ENCODE data around the gene BCL2. TPM values are rescaled to one million over a fixed set of nuclear protein-coding genes. Genes with fewer than 3 reads are reported as not detected.
A peak's percentile ranks its signal among the peaks of the same experiment; 100 is the strongest.

The BCL2 gene
- total and polyA plus RNA-seq, 9 donors, result 13.7 to 43.9 (median 35.7) TPM

GRCh38 chr18:63290166-63290820 lies 29.3 kb downstream of the BCL2 start:
- no peaks in the 10 kb centered on the region for H3K36me3 ChIP-seq
- H3K9me3 ChIP-seq, result no peaks in the 10 kb centered on the region
- 37 to 56% (median 47%) methylated on average over 6 of the region's 6 CpGs for WGBS, 3 donors
- H3K27ac ChIP-seq, result peak overlapping the region in 1 of 2 donors; percentile 38
- TF ChIP-seq EP300 (IDR thresholded peaks at IDR 0.05) (no peak), CTCF (IDR thresholded peaks at IDR 0.05) (no peak), POLR2A (IDR thresholded peaks at IDR 0.05) (no peak)
- intact Hi-C loops (cut with DNase I), result loop anchor here in 1 of 4 donors (10.0 kb wide), 1 partner anchor 135 kb away; no protein-coding TSS in a partner anchor
- no peak for DNase-seq
- H3K4me3 ChIP-seq, result no peak overlapping the region
- H3K27me3 ChIP-seq, result no peaks in the 10 kb centered on the region
- peaks cover 47% of the 10 kb centered on the region for H3K4me1 ChIP-seq (ENCODE audit: insufficient read depth)

DNA sequence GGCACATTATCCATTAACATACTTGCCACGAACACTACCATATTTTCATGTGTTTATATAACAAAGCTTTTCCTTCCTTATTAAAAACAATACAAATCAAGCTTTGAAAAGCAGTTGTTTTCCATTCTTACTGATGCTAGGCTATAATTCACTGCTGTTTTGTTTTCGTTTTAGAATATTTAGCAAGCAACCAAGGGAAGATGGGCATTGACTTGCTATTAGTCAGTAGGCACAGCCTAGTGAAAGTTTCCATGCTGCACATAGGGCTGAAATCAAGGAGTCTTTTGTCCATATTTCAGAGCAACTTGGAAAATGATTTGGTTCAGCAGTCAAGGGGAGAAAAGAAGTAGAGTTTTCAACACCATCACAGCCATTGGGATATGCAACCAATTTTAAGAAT lies 31.3 kb downstream of the BCL2 start:
- peaks cover 55% of the 10 kb centered on the region for H3K4me1 ChIP-seq (ENCODE audit: insufficient read depth)

DNA sequence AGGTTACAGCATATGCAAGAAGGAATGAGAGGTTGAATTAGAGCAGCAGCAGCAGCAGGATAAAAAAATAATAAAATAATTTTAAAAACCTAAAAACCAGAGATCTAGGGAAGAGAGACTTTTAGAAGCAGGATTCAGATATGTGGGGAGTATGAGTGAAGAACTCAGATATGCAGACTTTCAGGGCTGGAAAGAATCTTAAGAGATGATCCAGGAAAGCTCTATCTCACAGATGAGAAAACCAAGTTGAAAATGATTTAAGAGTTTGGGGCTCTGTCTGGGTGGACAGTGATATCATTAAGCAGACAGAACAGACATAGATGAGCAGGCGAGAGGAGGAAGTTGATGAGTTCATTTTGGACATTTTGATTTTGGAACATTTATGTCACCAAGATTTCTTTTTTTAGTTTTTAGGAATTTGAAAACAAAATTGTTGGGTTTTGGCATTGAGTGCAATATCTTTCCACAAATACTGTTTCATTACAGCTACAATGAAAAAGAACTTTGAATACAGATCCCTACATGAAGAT lies 31.8 kb downstream of the BCL2 start:
- H3K4me1 ChIP-seq (ENCODE audit: insufficient read depth), result peaks cover 50% of the 10 kb centered on the region
- no peak for TF ChIP-seq EP300 (IDR thresholded peaks at IDR 0.05)
- no peak overlapping the region for H3K4me3 ChIP-seq
- 15 to 21% (median 19%) methylated on average over 1 of the region's 1 CpG for WGBS, 3 donors
- H3K36me3 ChIP-seq, result no peaks in the 10 kb centered on the region
- DNase-seq, result no peak
- intact Hi-C loops (cut with DNase I), result loop anchor here in 1 of 4 donors (10.0 kb wide), 1 partner anchor 143 kb away; no protein-coding TSS in a partner anchor
- H3K27me3 ChIP-seq, result no peaks in the 10 kb centered on the region
- no peaks in the 10 kb centered on the region for H3K9me3 ChIP-seq
- peak overlapping the region in 1 of 2 donors; percentile 53 for H3K27ac ChIP-seq

More for the DNA sequence above, 31.3 kb downstream of the BCL2 start:
- Histone ChIP-seq H3K27ac (peak overlapping the region in 1 of 2 donors; percentile 53), H3K9me3 (no peaks in the 10 kb centered on the region), H3K27me3 (no peaks in the 10 kb centered on the region), H3K36me3 (no peaks in the 10 kb centered on the region), H3K4me3 (no peak overlapping the region)
- DNase-seq, result no peak
- intact Hi-C loops (cut with DNase I), result loop anchor here in 1 of 4 donors (10.0 kb wide), 1 partner anchor 144 kb away; no protein-coding TSS in a partner anchor
- WGBS, 3 donors, result 11 to 14% (median 12%) methylated on average over 2 of the region's 2 CpGs
- TF ChIP-seq CTCF (IDR thresholded peaks at IDR 0.05) (no peak), EP300 (IDR thresholded peaks at IDR 0.05) (no peak), POLR2A (IDR thresholded peaks at IDR 0.05) (no peak)

DNA sequence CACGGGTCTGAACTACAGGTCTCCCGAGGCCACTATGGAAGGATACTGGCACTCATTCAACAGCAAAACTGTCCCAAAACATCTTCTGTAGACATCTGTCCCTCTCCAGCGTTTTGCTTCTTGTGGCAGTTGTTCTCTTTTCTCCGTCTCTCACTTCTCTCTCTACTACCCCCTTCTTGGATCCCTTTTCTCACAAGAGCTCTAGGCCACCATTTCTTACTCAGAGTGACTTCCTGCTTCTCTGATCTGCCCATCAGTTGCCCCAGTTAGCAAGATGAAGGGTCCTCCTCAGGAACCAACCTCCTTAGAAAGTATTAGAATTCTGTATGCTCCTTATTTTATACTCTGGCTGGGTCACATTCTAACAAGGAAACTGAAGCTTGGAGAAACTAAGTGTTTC lies 32.6 kb downstream of the BCL2 start:
- 85 to 89% (median 86%) methylated on average over 4 of the region's 4 CpGs for WGBS, 3 donors

More for the DNA sequence above, 32.6 kb downstream of the BCL2 start:
- no peaks in the 10 kb centered on the region for H3K27me3 ChIP-seq
- H3K4me1 ChIP-seq (ENCODE audit: insufficient read depth), result peaks cover 46% of the 10 kb centered on the region
- intact Hi-C loops (cut with DNase I), result loop anchor here in 1 of 4 donors (10.0 kb wide), 1 partner anchor 142 kb away; no protein-coding TSS in a partner anchor
- TF ChIP-seq CTCF (IDR thresholded peaks at IDR 0.05) (no peak), EP300 (IDR thresholded peaks at IDR 0.05) (no peak), POLR2A (IDR thresholded peaks at IDR 0.05) (no peak)
- H3K9me3 ChIP-seq, result no peaks in the 10 kb centered on the region
- DNase-seq, result no peak
- no peak overlapping the region for H3K4me3 ChIP-seq
- H3K27ac ChIP-seq, result peak overlapping the region in 1 of 2 donors; percentile 53
- H3K36me3 ChIP-seq, result no peaks in the 10 kb centered on the region

All from ovary (tissue), 9 donors.